ENCODE results near the gene PSMB7. TPM values are rescaled to one million over a fixed set of nuclear protein-coding genes. Genes with fewer than 3 reads are reported as not detected.

PSMB7 gene
- total and polyA plus RNA-seq, 2 of the 13 experiments (the other 11 are each of a cell fraction or from before 2014, with no cell fraction given), result 259 to 291 TPM

GRCh38 chr9:124415102-124415851 is at the start of gene PSMB7 (continued):
- no peak for TF ChIP-seq ZSCAN12 (CRISPR knock-in tag; IDR thresholded peaks at IDR 0.05)
- peak in 1 of 2 experiments; percentile 65; a peak in 1 of 4 replicates for TF ChIP-seq REST (IDR thresholded peaks at IDR 0.05; ENCODE audit: borderline replicate concordance in 1 of 2, low read depth in 1 of 2, low read length in 2 of 2)
- peak; percentile 18; the same call in 1 of the 2 replicates for TF ChIP-seq ZNF563 (CRISPR knock-in tag; IDR thresholded peaks at IDR 0.05)
- peak; percentile 79; the same call in 1 of the 2 replicates for TF ChIP-seq ZBTB20 (CRISPR knock-in tag; IDR thresholded peaks at IDR 0.05; ENCODE audit: borderline replicate concordance, low read depth)
- TF ChIP-seq GMEB2 (CRISPR knock-in tag; IDR thresholded peaks at IDR 0.05; ENCODE audit: low read depth), result peak; percentile 78; the same call in 1 of the 2 replicates
- peak; percentile 72; the same call in 1 of the 2 replicates for TF ChIP-seq SMAD3 (CRISPR knock-in tag; IDR thresholded peaks at IDR 0.05)
- peak; percentile 49; the same call in 1 of the 2 replicates for TF ChIP-seq ATF7-NPFF (CRISPR knock-in tag; IDR thresholded peaks at IDR 0.05; ENCODE audit: low read depth)
- TF ChIP-seq GFI1 (CRISPR knock-in tag; IDR thresholded peaks at IDR 0.05; ENCODE audit: borderline replicate concordance), result no peak
- TF ChIP-seq ZNF687 (CRISPR knock-in tag; IDR thresholded peaks at IDR 0.05), result peak; percentile 87
- peak; percentile 83; the same call in 1 of the 2 replicates for TF ChIP-seq SALL2 (CRISPR knock-in tag; IDR thresholded peaks at IDR 0.05)
- peak; percentile 65 for TF ChIP-seq ISL2 (CRISPR knock-in tag; IDR thresholded peaks at IDR 0.05)
- peak; percentile 49; the same call in 1 of the 2 replicates for TF ChIP-seq RBFOX2 (IDR thresholded peaks at IDR 0.05; ENCODE audit: low read depth, low read length)
- TF ChIP-seq BRCA1 (CRISPR knock-in tag; IDR thresholded peaks at IDR 0.05), result 0 out of 2 replicates have a peak, but pooled peaks have one; percentile 54
- TF ChIP-seq ZMAT3 (CRISPR knock-in tag; conservative IDR thresholded peaks at IDR 0.05), result peak; percentile 69; the same call in 1 of the 2 replicates
- TF ChIP-seq EP300 (IDR thresholded peaks at IDR 0.05; ENCODE audit: low read depth in 2 of 2, low read length in 2 of 2), result peak in 1 of 2 experiments; percentile 54; a peak in 2 of 4 replicates
- TF ChIP-seq EP300 (CRISPR knock-in tag; IDR thresholded peaks at IDR 0.05; ENCODE audit: borderline replicate concordance), result no peak
- TF ChIP-seq PTBP1 (IDR thresholded peaks at IDR 0.05; ENCODE audit: low read depth, low read length, poor library complexity, severe bottlenecking), result no peak
- peak; percentile 49; the same call in 1 of the 2 replicates for TF ChIP-seq NKX3-1 (CRISPR knock-in tag; IDR thresholded peaks at IDR 0.05)
- TF ChIP-seq FOXK1 (CRISPR knock-in tag; IDR thresholded peaks at IDR 0.05; ENCODE audit: borderline replicate concordance, low read depth), result peak; percentile 85
